Vagina (tissue), 2 donors: ENCODE results near the gene HELB.

Source experiments
- CTCF ChIP-seq, 3 experiments: fragments of 450-650 bp in 2 of 3; fragments of 200-600 bp in 1 of 3; sonication (generic) in 1 of 3; IDR thresholded peaks; one replicate each; pipeline ENCODE4 v1.5.1; 2017 to 2019; ENCODE audit warnings: antibody characterized with exemption in 3 of 3, mild to moderate bottlenecking in 2 of 3, moderate library complexity in 2 of 3
- POLR2A ChIP-seq, 2 donors: fragments of 450-650 bp; IDR thresholded peaks; one replicate each; pipeline ENCODE4 v1.6.1; 2017; ENCODE audit warnings: antibody characterized with exemption in 2 of 2, mild to moderate bottlenecking in 2 of 2, moderate library complexity in 2 of 2

- TF ChIP-seq CTCF (IDR thresholded peaks at IDR 0.05): no peak
- TF ChIP-seq POLR2A (IDR thresholded peaks at IDR 0.05): no peak
Measured at GRCh38 chr12:66288121-66288520, 14.2 kb upstream of the HELB start.
